GM12801 (cell line): ENCODE data around the gene PVALEF.

Source experiments
- TF ChIP-seq, protein P1 (sequence below): IDR thresholded peaks from one replicate; pipeline ENCODE4 v1.5.1; 2011; ENCODE audit warnings: control low read depth; ENCODE audit not compliant: insufficient read length; ENCODE audit errors: extremely low read depth

The PVALEF gene

DNA sequence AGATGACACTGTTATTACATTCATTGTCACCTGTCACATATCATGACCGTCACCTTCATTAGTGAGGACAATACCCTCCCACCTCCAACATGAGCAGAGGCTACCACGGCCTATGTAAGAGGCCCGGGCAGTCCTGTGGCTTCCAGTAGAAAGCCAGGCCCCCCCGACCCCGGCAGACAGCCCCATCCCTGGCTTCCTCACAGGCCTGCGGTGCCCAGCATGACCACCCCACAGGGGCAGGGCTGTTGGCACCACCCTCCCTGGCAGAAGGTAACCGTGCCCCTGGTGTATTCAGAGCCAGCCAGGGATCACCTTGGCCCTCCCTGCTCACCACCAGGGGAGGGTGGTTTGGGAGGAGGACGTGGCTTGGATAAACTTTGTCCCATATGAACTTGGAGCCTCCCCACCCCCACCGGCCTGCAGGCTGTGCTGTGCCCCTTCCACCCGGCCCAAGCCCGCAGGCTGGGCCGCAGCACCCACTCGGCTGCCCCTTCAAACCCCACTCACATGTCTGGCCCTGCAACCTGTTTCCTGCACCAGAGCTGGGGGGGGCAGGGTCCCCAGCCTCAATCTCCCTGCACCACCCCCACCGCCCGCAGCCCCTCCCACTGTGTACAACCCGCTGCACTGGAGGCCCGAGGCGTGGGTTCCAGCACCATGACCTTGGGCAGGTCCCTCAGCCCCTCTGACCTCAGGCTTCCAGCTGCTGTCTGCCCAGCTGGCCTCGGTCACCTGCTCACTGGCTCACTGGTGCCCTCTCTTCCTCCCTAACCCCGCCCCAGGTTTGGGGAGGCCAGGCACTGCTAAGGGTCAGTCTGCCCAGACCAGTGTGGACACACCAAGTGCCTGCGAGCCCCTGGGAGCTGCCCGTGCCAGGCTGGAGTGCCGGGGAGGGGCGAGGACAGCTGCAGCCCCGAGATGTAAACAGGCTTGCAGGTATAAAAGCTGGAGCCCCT lies 13.1 kb downstream of the PVALEF start:
- TF ChIP-seq, protein P1, sequence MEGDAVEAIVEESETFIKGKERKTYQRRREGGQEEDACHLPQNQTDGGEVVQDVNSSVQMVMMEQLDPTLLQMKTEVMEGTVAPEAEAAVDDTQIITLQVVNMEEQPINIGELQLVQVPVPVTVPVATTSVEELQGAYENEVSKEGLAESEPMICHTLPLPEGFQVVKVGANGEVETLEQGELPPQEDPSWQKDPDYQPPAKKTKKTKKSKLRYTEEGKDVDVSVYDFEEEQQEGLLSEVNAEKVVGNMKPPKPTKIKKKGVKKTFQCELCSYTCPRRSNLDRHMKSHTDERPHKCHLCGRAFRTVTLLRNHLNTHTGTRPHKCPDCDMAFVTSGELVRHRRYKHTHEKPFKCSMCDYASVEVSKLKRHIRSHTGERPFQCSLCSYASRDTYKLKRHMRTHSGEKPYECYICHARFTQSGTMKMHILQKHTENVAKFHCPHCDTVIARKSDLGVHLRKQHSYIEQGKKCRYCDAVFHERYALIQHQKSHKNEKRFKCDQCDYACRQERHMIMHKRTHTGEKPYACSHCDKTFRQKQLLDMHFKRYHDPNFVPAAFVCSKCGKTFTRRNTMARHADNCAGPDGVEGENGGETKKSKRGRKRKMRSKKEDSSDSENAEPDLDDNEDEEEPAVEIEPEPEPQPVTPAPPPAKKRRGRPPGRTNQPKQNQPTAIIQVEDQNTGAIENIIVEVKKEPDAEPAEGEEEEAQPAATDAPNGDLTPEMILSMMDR, result no peak

DNA sequence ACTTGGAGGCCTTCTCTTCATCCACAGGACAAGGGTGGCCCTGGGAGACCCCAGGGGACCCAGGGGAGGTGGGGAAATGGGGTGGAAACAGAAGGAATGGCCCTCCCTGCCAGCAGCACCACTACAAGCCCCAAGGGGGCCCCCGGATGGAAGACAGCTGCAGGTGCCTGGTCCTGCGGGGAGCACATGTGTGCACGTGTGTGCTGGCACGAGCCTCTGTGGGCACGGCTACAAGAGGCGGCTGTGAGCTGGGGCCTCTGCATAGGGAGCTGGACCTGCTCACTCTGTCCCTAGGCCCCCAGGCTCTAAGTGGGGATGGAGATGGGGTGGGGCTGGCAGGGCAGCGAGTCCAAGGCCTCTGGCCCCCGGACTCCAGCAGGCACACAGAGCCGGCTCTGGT lies 13.9 kb downstream of the PVALEF start:
- TF ChIP-seq, protein P1, result no peak

DNA sequence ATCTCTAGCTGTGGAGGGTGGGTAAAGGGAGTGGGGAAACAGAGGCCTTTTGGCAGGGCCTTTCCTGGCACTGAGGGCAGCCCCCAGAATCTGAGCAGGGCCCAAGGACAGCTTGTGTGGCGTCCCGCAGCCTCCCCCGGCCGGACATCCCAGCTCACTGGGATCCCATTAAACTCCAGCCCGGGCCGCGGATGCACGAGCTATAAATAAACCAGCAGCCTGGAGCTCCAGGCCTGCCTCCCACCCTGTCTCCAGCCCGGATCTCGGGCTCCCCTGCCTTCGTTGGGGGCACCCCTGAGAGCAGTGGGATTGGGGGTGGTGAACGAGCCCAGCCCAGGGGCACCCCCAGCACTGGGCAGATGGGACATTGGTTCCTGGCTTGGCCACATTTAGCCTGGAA lies 14.6 kb downstream of the PVALEF start:
- TF ChIP-seq, protein P1, result no peak

DNA sequence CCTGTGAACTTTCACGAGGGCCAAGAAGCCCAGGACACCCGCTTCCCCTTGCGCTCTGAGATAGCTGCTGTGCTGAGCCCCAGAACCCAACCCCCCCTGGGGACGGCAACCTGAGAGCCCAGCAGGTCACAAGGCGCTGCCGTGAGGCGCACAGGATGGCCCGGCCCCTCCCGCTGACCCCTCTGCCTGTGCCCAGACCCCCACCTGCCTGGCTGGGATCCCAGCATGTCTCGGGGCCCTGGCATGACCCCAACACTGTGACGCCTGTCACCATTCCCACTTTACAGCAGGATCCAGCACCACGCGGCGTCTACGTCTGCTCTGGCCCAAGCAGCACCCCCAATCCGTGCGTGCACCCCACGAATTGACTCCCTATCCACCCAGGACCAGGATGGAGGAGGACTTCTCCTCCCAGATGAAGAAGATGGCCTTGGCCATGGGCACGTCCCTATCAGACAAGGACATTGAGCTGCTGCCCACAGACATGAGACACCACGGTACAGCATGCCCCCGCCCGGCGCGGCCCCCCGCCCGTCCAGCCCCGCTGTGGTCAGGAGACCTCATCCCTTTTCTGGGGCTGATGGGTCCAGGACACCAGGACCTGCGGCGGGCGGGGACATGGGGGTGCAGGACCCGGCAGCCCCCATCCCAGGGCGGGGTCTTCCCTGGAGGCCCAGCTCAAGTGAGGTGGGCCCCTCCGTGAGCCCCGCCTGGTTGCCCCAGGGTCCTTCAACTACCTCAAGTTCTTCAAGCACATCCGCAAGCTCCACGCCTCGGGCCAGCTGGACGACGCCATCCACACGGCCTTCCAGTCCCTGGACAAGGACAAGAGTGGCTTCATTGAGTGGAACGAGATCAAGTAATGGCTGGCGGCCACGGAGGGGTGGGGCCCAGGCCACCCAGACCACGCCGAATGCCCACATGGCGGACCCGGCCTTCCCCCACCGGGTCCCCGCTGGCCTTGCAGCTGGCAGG lies 15.8 kb downstream of the PVALEF start:
- TF ChIP-seq, protein P1, result no peak

DNA sequence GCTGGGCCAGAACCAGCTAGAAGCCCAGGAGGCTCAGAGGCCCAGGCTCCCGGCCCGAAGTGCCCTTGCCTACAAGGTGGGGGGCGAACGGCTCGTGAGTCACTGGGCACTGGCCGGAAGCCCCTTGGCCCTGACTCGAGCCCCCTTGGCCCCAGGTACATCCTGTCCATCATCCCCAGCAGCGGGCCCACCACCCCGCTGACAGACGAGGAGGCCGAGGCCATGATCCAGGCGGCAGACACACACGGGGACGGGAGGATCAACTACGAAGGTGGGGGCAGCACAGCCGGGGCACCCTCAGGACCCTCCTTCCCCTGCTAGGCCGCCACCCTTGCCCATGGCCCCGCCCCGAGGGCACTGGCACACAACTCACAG lies 16.5 kb downstream of the PVALEF start:
- TF ChIP-seq, protein P1, result no peak

DNA sequence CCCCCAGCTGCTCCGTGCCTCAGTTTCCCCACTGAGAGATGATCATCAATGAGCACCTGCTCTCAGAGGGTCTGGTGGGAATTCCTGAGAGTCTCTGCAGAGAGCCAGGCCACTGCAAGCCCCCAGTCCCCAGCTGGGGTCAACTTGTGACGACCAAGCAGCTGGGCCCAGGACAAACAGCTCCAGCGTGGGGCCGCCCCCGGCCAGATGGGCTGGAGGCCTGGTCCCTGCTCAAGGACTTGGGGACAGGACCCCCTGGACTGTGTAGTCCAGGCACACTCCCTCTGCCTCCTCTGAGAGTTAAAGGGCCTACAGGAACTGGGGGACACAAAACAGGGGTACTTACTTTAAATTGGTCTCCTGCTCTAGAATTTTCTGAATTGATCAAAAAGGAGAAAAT lies 17.3 kb downstream of the PVALEF start:
- TF ChIP-seq, protein P1, result no peak

DNA sequence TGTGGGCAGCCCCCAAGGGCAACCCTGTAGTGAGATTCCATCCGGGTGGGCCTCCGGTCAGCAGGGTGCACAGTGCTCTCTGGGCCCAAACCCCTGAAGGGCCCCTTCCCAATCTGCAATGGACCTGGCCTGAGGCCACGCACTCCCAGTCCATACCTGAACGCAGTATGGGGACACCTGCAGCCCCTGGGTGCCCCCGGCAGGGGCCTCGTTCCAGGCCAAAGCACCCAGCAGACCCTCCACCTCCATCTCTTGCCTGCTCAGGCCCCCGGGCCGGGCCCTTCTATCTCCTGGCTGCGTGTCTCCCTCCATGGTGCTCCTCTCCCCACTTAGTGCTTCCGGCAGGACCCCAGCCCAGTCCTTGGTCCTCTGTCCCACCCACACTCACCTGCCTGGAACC lies 18.0 kb downstream of the PVALEF start:
- TF ChIP-seq, protein P1, result no peak
